CD14-positive monocyte (primary cell): ENCODE results near the gene SLC66A2. TPM values are rescaled to one million over a fixed set of nuclear protein-coding genes. Genes with fewer than 3 reads are reported as not detected.

Experiments
- DNase-seq, 3 donors: peaks; one replicate each; pipeline ENCODE4 v3.0.0-alpha.2; 2011 to 2022
- H2AFZ ChIP-seq: 2 replicates; pipeline ENCODE4 v1.6.0; 2012; ENCODE audit warnings: mild to moderate bottlenecking, low read depth, low read length, inconsistent platforms; ENCODE audit not compliant: insufficient read depth, poor library complexity, severe bottlenecking
- H3K27ac ChIP-seq, 2 donors: 1 replicate in 1 of 2; 2 replicates in 1 of 2; pipeline ENCODE4 v1.5.1; 2012 to 2013; ENCODE audit warnings: low read length in 2 of 2, control low read depth in 1 of 2, inconsistent platforms in 1 of 2, low read depth in 1 of 2, mild to moderate bottlenecking in 1 of 2
- H3K27me3 ChIP-seq, 2 donors: one replicate each; pipeline versions ENCODE4 v1.6.0 to v1.6.1; 2011 to 2013; ENCODE audit warnings: low read length in 2 of 2; ENCODE audit not compliant: control insufficient read depth in 2 of 2, insufficient read depth in 2 of 2
- H3K36me3 ChIP-seq, 2 donors: replicated peaks in 1 of 2; 1 replicate in 1 of 2; 2 replicates in 1 of 2; pipeline versions ENCODE4 v1.5.1 to v1.6.1; 2012 to 2013; ENCODE audit warnings: low read length in 2 of 2, control low read depth in 1 of 2, inconsistent platforms in 1 of 2, mild to moderate bottlenecking in 1 of 2; ENCODE audit not compliant: insufficient read depth in 2 of 2, control insufficient read depth in 1 of 2
- H3K4me1 ChIP-seq, 2 donors: 1 replicate in 1 of 2; 2 replicates in 1 of 2; pipeline versions ENCODE4 v1.5.1 to v1.6.1; 2012 to 2013; ENCODE audit warnings: low read length in 2 of 2, control low read depth in 1 of 2, inconsistent platforms in 1 of 2, mild to moderate bottlenecking in 1 of 2, moderate library complexity in 1 of 2; ENCODE audit not compliant: insufficient read depth in 2 of 2, control insufficient read depth in 1 of 2
- H3K4me2 ChIP-seq: replicated peaks from 2 replicates; pipeline ENCODE3; 2012; ENCODE audit warnings: low read length, moderate library complexity, mild to moderate bottlenecking; ENCODE audit not compliant: poor library complexity, severe bottlenecking; ENCODE audit errors: extremely low read depth
- H3K4me3 ChIP-seq, 3 experiments: fragments of 200-600 bp in 1 of 3; sonication (generic) in 1 of 3; replicated peaks in 1 of 3; 1 replicate in 2 of 3; 2 replicates in 1 of 3; pipeline ENCODE4 v1.5.1; 2011 to 2013; ENCODE audit warnings: low read length in 3 of 3, mild to moderate bottlenecking in 3 of 3, control low read depth in 2 of 3, low read depth in 2 of 3, inconsistent platforms in 1 of 3, moderate library complexity in 1 of 3
- H3K79me2 ChIP-seq: 2 replicates; pipeline ENCODE4 v1.6.0; 2012; ENCODE audit warnings: mild to moderate bottlenecking, control low read depth, inconsistent platforms, low read length, moderate library complexity; ENCODE audit not compliant: insufficient read depth
- H3K9ac ChIP-seq: 2 replicates; pipeline ENCODE4 v1.6.0; 2017; ENCODE audit warnings: low read length, mild to moderate bottlenecking; ENCODE audit not compliant: insufficient read depth, poor library complexity, severe bottlenecking
- H3K9me3 ChIP-seq, 2 donors: replicated peaks in 1 of 2; 1 replicate in 1 of 2; 2 replicates in 1 of 2; pipeline versions ENCODE4 v1.5.1 to v1.6.1; 2012 to 2013; ENCODE audit warnings: low read length in 2 of 2, control low read depth in 1 of 2; ENCODE audit not compliant: control insufficient read depth in 1 of 2, insufficient read depth in 1 of 2
- H4K20me1 ChIP-seq: 2 replicates; pipeline ENCODE4 v1.6.0; 2012; ENCODE audit warnings: mild to moderate bottlenecking, low read length, control low read depth, moderate library complexity; ENCODE audit not compliant: insufficient read depth
- H3K27ac Mint-ChIP-seq, 7 donors: one replicate each; pipeline ENCODE4 v1.8.0; 2020; ENCODE audit warnings: mild to moderate bottlenecking in 7 of 7, mixed read lengths in 7 of 7, moderate library complexity in 6 of 7, inconsistent platforms in 2 of 7
- H3K27me3 Mint-ChIP-seq, 3 donors: one replicate each; pipeline ENCODE4 v1.8.0; 2021 to 2022; ENCODE audit warnings: low read depth in 3 of 3, mild to moderate bottlenecking in 3 of 3, mixed read lengths in 3 of 3, moderate library complexity in 3 of 3, inconsistent platforms in 1 of 3
- H3K36me3 Mint-ChIP-seq, 2 donors: one replicate each; pipeline ENCODE4 v1.8.0; 2020; ENCODE audit warnings: mixed read lengths in 2 of 2, inconsistent platforms in 1 of 2, mild to moderate bottlenecking in 1 of 2
- H3K4me1 Mint-ChIP-seq: one replicate; pipeline ENCODE4 v1.8.0; 2020; ENCODE audit warnings: mild to moderate bottlenecking, mixed read lengths
- H3K4me3 Mint-ChIP-seq, 2 donors: one replicate each; pipeline ENCODE4 v1.8.0; 2020; ENCODE audit warnings: mild to moderate bottlenecking in 2 of 2, mixed read lengths in 2 of 2, moderate library complexity in 1 of 2
- H3K9me3 Mint-ChIP-seq, 7 donors: one replicate each; pipeline ENCODE4 v1.8.0; 2020 to 2022; ENCODE audit warnings: mixed read lengths in 7 of 7, mild to moderate bottlenecking in 6 of 7, moderate library complexity in 6 of 7, inconsistent platforms in 2 of 7
- CTCF ChIP-seq: fragments of 200-600 bp; IDR thresholded peaks from one replicate; pipeline ENCODE4 v1.8.0; 2022; ENCODE audit warnings: antibody characterized with exemption, mild to moderate bottlenecking
- WGBS: methylation state at CpG from one replicate; pipeline ENCODE4 v1.1.5; 2013; ENCODE audit warnings: missing lambda C conversion rate; ENCODE audit not compliant: insufficient coverage; 5-methylcytosine and 5-hydroxymethylcytosine counted together
- intact Hi-C, 2 donors: fragments of 100-400 bp; cut with micrococcal nuclease; formaldehyde crosslinking; loops; one replicate each; pipeline versions ENCODE4 v1.15.0 to v1.15.1; 2023
- polyA minus RNA-seq: library from RNA; depleted of rRNA, polyadenylated mRNA; stranded (reverse); fragments of >200 nt; gene quantifications from 2 replicates; pipeline ENCODE4 v1.2.3, GENCODE V29; 2012
- polyA plus RNA-seq, 3 donors: library from polyadenylated mRNA; depleted of rRNA in 1 of 3; unstranded in 2 of 3; stranded (reverse) in 1 of 3; fragments of 300-500 nt in 2 of 3; fragments of >200 nt in 1 of 3; fragmentation: Illumina TruSeq in 2 of 3; gene quantifications; 1 replicate in 2 of 3; 2 replicates in 1 of 3; pipeline ENCODE4 v1.2.3, GENCODE V29; 2012 to 2021
- total RNA-seq, 12 experiments: library from RNA in 1 of 12; stranded (reverse) in 1 of 12; fragments of 120-200 nt in 1 of 12; gene quantifications; one replicate each; pipeline ENCODE4 v1.2.4 and lab custom pipeline; 2013 to 2026; ENCODE audit warnings: mixed read lengths in 6 of 12, inconsistent platforms in 1 of 12

Gene SLC66A2
- total RNA-seq (2013): 46.2 TPM
- 10 to 100 TPM; 26.8 to 42.6 (median 33.8) TPM for polyA plus RNA-seq
- polyA minus RNA-seq: 62.9 and 75.2 TPM in 2 replicates
- 19.8 to 74.5 (median 65.1) reads per million in 11 experiments for total RNA-seq (lab: John Stamatoyannopoulos, UW)

- intact Hi-C loops: loop anchor here (5.0 to 10.0 kb wide), 4 partner anchors 36 to 157 kb away; partner anchors contain the start of genes RBFA (in 2 of the 2), TXNL4A (in 2 of the 2) and KCNG2 (in 1 of the 2)
- TF ChIP-seq CTCF: no peak
- Histone ChIP-seq H3K9me3 (no peaks in the 10 kb centered on the region), H3K79me2 (peaks cover 43% of the 10 kb centered on the region), H3K27ac (peak within 1 kb of the TSS; percentile 64 to 80), H3K36me3 (peaks cover 6 to 22% of the 10 kb centered on the region in 2 donors), H3K4me2 (peak within 1 kb of the TSS; percentile 82), H3K27me3 (peaks cover 0 to 2% of the 10 kb centered on the region in 2 donors), H2AFZ (peak within 1 kb of the TSS; percentile 96), H4K20me1 (peaks cover 39% of the 10 kb centered on the region), H3K4me3 (peak within 1 kb of the TSS; percentile 66 to 98 (median 82)), H3K9ac (peak within 1 kb of the TSS; percentile 95), H3K4me1 (peaks cover 29 to 41% of the 10 kb centered on the region in 2 donors)
- peak; percentile 83 to 90 (median 89) for DNase-seq
- H3K27ac Mint-ChIP-seq: peak within 1 kb of the TSS; percentile 85 to 94 (median 93)
- peaks cover 39% of the 10 kb centered on the region for H3K4me1 Mint-ChIP-seq
- under 1% methylated on average over 120 of the region's 126 CpGs for WGBS
- H3K27me3 Mint-ChIP-seq: peaks cover 4 to 14% (median 8%) of the 10 kb centered on the region in 3 donors
- peaks cover 20 to 28% of the 10 kb centered on the region in 2 donors for H3K36me3 Mint-ChIP-seq
- peak within 1 kb of the TSS; percentile 87 to 91 for H3K4me3 Mint-ChIP-seq
- H3K9me3 Mint-ChIP-seq: peaks cover 0 to under 1% (median 0%) of the 10 kb centered on the region in 7 donors
Measured at GRCh38 chr18:79951545-79952455, at the start of gene SLC66A2. SLC66A2 (minus strand) TSS chr18:79951653; CDS start chr18:79950926, 727 bp downstream.

- WGBS: 95% methylated on average over 3 of the region's 3 CpGs
- intact Hi-C loops: no loop called here
Measured at GRCh38 chr18:80000877-80001276, 49.4 kb upstream of the SLC66A2 start.

More at GRCh38 chr18:80000877-80001276, 49.4 kb upstream of the SLC66A2 start:
- H4K20me1 ChIP-seq: no peaks in the 10 kb centered on the region
- H3K36me3 ChIP-seq: no peaks in the 10 kb centered on the region
- Mint-ChIP-seq H3K9me3 (peaks cover 16 to 35% (median 28%) of the 10 kb centered on the region in 7 donors), H3K27ac (peak overlapping the region in 1 of 7 donors; percentile 53), H3K4me1 (no peaks in the 10 kb centered on the region), H3K4me3 (no peak overlapping the region), H3K27me3 (peaks cover 0 to 1% (median 0%) of the 10 kb centered on the region in 3 donors), H3K36me3 (no peaks in the 10 kb centered on the region)
- no peaks in the 10 kb centered on the region for H3K79me2 ChIP-seq
- DNase-seq: no peak
- no peak overlapping the region for H3K4me2 ChIP-seq
- no peak overlapping the region for H3K4me3 ChIP-seq
- H3K27ac ChIP-seq: no peak overlapping the region
- no peak for TF ChIP-seq CTCF
- no peaks in the 10 kb centered on the region for H3K27me3 ChIP-seq
- no peak overlapping the region for H3K9ac ChIP-seq
- H2AFZ ChIP-seq: no peak overlapping the region
- no peaks in the 10 kb centered on the region for H3K4me1 ChIP-seq
- H3K9me3 ChIP-seq: peaks cover 12 to 21% of the 10 kb centered on the region in 2 donors
